T-helper 1 cell treated with Interleukin-12 subunit alpha and Interleukin-12 subunit beta and Interleukin-4 antibody, amounts not matched to agents 30 ng/mL and 1 ng/mL, for 36 hours (primary cell): ENCODE results near the gene TNFRSF6B. TPM values are rescaled to one million over a fixed set of nuclear protein-coding genes. Genes with fewer than 3 reads are reported as not detected.

Source experiments
- intact Hi-C: fragments of 100-400 bp; cut with micrococcal nuclease; formaldehyde crosslinking; loops from one replicate; pipeline ENCODE4 v1.15.1; 2024
- total RNA-seq: library from RNA; stranded (reverse); gene quantifications from 2 replicates; pipeline ENCODE4 v1.2.3, GENCODE V29; 2022

The TNFRSF6B gene
- total RNA-seq, 1 donor from 2014 or later, result not detected

GRCh38 chr20:63695424-63696305 is 787 bp upstream of the TNFRSF6B start:
- intact Hi-C loops, result no loop called here

GRCh38 chr20:63696306-63696627 is 185 bp upstream of the TNFRSF6B start:
- intact Hi-C loops, result no loop called here

GRCh38 chr20:63697357-63697867 is 960 bp downstream of the TNFRSF6B start:
- intact Hi-C loops, result no loop called here

- intact Hi-C loops, result loop anchor here (1.0 kb wide), 1 partner anchor 9 kb away; the partner anchor contains the start of gene ARFRP1
Measured at GRCh38 chr20:63697868-63698545, 1.6 kb downstream of the TNFRSF6B start.

- intact Hi-C loops, result loop anchor here (1.0 kb wide), 1 partner anchor 8 kb away; the partner anchor contains the start of gene ARFRP1
Measured at GRCh38 chr20:63698739-63699465, 2.5 kb downstream of the TNFRSF6B start.

GRCh38 chr20:63699466-63700198 is 3.2 kb downstream of the TNFRSF6B start:
- intact Hi-C loops, result no loop called here

- intact Hi-C loops, result no loop called here
Measured at GRCh38 chr20:63700199-63701050, 4.0 kb downstream of the TNFRSF6B start.

GRCh38 chr20:63701051-63701328 is 4.5 kb downstream of the TNFRSF6B start:
- intact Hi-C loops, result no loop called here

- intact Hi-C loops, result no loop called here
Measured at GRCh38 chr20:63701329-63702035, 5.0 kb downstream of the TNFRSF6B start.

GRCh38 chr20:63702036-63702665 is 5.7 kb downstream of the TNFRSF6B start:
- intact Hi-C loops, result no loop called here

- intact Hi-C loops, result no loop called here
Measured at GRCh38 chr20:63702751-63703470, 6.5 kb downstream of the TNFRSF6B start.

GRCh38 chr20:63703471-63703975 is 7.1 kb downstream of the TNFRSF6B start:
- intact Hi-C loops, result no loop called here

GRCh38 chr20:63703976-63704748 is 7.7 kb downstream of the TNFRSF6B start:
- intact Hi-C loops, result no loop called here

- intact Hi-C loops, result loop anchor here (5.0 kb wide), 1 partner anchor 358 kb away; the partner anchor contains the start of gene TCEA2
Measured at GRCh38 chr20:63704749-63705117, 8.3 kb downstream of the TNFRSF6B start.

GRCh38 chr20:63705232-63706026 is 9.0 kb downstream of the TNFRSF6B start:
- intact Hi-C loops, result loop anchor here (2.0 to 5.0 kb wide), 4 partner anchors 25 to 357 kb away; partner anchors contain the start of genes PRPF6 and TCEA2

- intact Hi-C loops, result loop anchor here (2.0 to 5.0 kb wide), 4 partner anchors 25 to 356 kb away; partner anchors contain the start of genes PRPF6 and TCEA2
Measured at GRCh38 chr20:63706027-63706695, 9.7 kb downstream of the TNFRSF6B start.
